Breast epithelium (tissue), 4 donors: ENCODE data around the gene EML1. TPM values are rescaled to one million over a fixed set of nuclear protein-coding genes. Genes with fewer than 3 reads are reported as not detected.

Experiments used
- DNase-seq, 2 donors: peaks; one replicate each; pipeline ENCODE4 v3.0.0-alpha.2; 2019; ENCODE audit warnings: low spot score in 2 of 2
- H3K27ac ChIP-seq, 2 donors: fragments of 200-600 bp; sonication (generic) in 1 of 2; one replicate each; pipeline ENCODE4 v1.5.1; 2016 to 2019; ENCODE audit warnings: mild to moderate bottlenecking in 1 of 2
- H3K27me3 ChIP-seq, 2 donors: fragments of 200-600 bp; sonication (generic) in 1 of 2; one replicate each; pipeline versions ENCODE4 v1.5.1 to v1.6.0; 2017 to 2019; ENCODE audit warnings: control low read depth in 1 of 2, mild to moderate bottlenecking in 1 of 2
- H3K36me3 ChIP-seq: fragments of 200-600 bp; one replicate; pipeline ENCODE4 v1.5.1; 2019
- H3K4me1 ChIP-seq, 2 donors: fragments of 200-600 bp; sonication (generic); one replicate each; pipeline ENCODE4 v1.5.1; 2016 to 2019; ENCODE audit warnings: control low read depth in 1 of 2
- H3K4me3 ChIP-seq, 3 donors: fragments of 200-600 bp; sonication (generic); 1 replicate in 2 of 3; 2 replicates in 1 of 3; pipeline ENCODE4 v1.5.1; 2016 to 2019; ENCODE audit warnings: mild to moderate bottlenecking in 3 of 3, moderate library complexity in 2 of 3
- H3K9me3 ChIP-seq, 2 donors: fragments of 200-600 bp; sonication (generic) in 1 of 2; one replicate each; pipeline ENCODE4 v1.5.1; 2016 to 2019; ENCODE audit warnings: control low read depth in 1 of 2
- POLR2A ChIP-seq: fragments of 450-650 bp; IDR thresholded peaks from one replicate; pipeline ENCODE4 v1.6.1; 2016; ENCODE audit warnings: antibody characterized with exemption, mild to moderate bottlenecking, moderate library complexity
- POLR2AphosphoS5 ChIP-seq, 3 donors: sonication (generic); formaldehyde crosslinking; IDR thresholded peaks; one replicate each; pipeline ENCODE4 v1.6.1; 2017; ENCODE audit warnings: antibody characterized with exemption in 3 of 3
- intact Hi-C: fragments of 100-400 bp; cut with DNase I; formaldehyde crosslinking; loops from one replicate; pipeline ENCODE4 v1.15.1; 2023; ENCODE audit warnings: low total_unique reads
- total RNA-seq, 3 donors: library from RNA; depleted of rRNA; stranded (reverse); fragments of >200 nt; gene quantifications; one replicate each; pipeline ENCODE4 v1.1.0, GENCODE V29; 2016
- TF ChIP-seq, protein P1 (sequence below), 3 donors: fragments of 450-650 bp; IDR thresholded peaks; one replicate each; pipeline ENCODE4 v1.5.1; 2016 to 2017; ENCODE audit warnings: antibody characterized with exemption in 3 of 3, mild to moderate bottlenecking in 3 of 3, moderate library complexity in 3 of 3

Gene EML1
- total RNA-seq, 3 donors from 2014 or later: 11.3 to 26.1 (median 25.9) TPM

DNA sequence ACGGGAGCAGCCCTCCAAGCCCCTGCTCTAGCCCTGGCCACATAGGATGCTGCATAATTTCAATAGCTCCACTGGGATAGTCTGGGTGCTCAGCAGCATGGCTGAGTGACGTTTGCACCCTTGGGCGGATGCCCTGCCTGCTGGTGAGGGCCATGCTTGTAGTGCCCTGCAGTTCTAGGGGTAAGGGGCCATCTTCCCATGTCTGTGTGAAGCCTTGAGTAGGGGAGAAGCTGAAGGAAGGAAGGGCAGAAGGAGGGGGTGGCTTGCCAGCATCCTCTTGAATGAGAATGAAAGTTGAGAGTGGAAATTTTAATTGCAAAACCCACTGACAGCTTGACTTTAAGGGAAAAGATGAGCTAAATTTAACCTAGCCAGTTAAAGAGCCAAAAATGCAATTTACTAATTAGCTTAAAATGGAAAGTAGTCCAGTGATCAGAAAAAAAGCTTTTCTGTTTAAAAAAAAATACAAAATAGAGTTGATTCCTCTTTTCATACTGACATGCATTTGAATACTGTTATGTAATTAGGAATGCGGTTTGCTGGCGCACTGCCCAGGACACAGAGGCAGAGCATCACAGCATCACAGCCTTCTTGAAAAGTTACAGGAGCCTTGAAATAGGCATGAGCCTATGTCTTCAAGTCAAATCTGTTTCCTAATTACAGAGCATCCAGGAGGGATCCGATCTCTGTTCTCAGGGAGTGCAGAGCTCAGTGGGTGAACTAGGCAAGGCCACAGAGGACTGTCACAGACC lies 18.5 kb upstream of the EML1 start:
- Histone ChIP-seq H3K9me3 (peaks cover 0 to 13% of the 10 kb centered on the region in 2 donors), H3K27ac (no peak overlapping the region), H3K36me3 (no peaks in the 10 kb centered on the region), H3K4me3 (no peak overlapping the region), H3K27me3 (no peaks in the 10 kb centered on the region), H3K4me1 (no peaks in the 10 kb centered on the region)
- intact Hi-C loops: no loop called here
- DNase-seq: no peak
- TF ChIP-seq, protein P1, sequence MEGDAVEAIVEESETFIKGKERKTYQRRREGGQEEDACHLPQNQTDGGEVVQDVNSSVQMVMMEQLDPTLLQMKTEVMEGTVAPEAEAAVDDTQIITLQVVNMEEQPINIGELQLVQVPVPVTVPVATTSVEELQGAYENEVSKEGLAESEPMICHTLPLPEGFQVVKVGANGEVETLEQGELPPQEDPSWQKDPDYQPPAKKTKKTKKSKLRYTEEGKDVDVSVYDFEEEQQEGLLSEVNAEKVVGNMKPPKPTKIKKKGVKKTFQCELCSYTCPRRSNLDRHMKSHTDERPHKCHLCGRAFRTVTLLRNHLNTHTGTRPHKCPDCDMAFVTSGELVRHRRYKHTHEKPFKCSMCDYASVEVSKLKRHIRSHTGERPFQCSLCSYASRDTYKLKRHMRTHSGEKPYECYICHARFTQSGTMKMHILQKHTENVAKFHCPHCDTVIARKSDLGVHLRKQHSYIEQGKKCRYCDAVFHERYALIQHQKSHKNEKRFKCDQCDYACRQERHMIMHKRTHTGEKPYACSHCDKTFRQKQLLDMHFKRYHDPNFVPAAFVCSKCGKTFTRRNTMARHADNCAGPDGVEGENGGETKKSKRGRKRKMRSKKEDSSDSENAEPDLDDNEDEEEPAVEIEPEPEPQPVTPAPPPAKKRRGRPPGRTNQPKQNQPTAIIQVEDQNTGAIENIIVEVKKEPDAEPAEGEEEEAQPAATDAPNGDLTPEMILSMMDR (IDR thresholded peaks at IDR 0.05): no peak
- TF ChIP-seq POLR2A: no peak
- TF ChIP-seq POLR2AphosphoS5 (IDR thresholded peaks at IDR 0.05): no peak

- Histone ChIP-seq H3K27me3 (no peaks in the 10 kb centered on the region), H3K9me3 (peaks cover 0 to 17% of the 10 kb centered on the region in 2 donors), H3K36me3 (no peaks in the 10 kb centered on the region), H3K27ac (no peak overlapping the region), H3K4me1 (no peaks in the 10 kb centered on the region), H3K4me3 (no peak overlapping the region)
- TF ChIP-seq POLR2AphosphoS5 (IDR thresholded peaks at IDR 0.05): no peak
- TF ChIP-seq POLR2A: no peak
- TF ChIP-seq, protein P1 (IDR thresholded peaks at IDR 0.05): no peak
- no peak for DNase-seq
- intact Hi-C loops: no loop called here
Measured at GRCh38 chr14:99775351-99775750, 17.9 kb upstream of the EML1 start.

DNA sequence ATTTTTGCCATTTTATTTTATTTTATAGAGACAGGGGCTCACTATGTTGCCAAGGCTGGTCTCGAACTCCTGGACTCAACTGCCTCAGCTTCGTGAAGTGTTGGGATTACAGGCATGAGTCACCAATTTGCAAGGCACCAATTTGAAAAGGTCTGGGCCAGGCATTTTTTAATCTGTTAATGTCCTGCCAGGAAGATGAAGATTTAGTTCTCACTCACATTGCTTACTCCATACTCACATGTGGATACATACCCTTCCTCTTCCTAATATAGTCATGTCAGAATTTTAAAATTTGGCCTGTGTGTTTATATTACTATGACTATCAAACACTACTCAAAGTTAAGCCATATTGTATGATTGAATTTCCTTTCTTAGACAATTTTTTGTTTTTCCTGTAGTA lies 15.3 kb upstream of the EML1 start:
- intact Hi-C loops: no loop called here
- Histone ChIP-seq H3K36me3 (no peaks in the 10 kb centered on the region), H3K27me3 (no peaks in the 10 kb centered on the region), H3K4me1 (no peaks in the 10 kb centered on the region), H3K9me3 (peaks cover 0 to 17% of the 10 kb centered on the region in 2 donors), H3K27ac (no peak overlapping the region), H3K4me3 (no peak overlapping the region)
- no peak for DNase-seq
- TF ChIP-seq POLR2A (no peak), POLR2AphosphoS5 (IDR thresholded peaks at IDR 0.05) (no peak)
- TF ChIP-seq, protein P1 (IDR thresholded peaks at IDR 0.05): no peak

DNA sequence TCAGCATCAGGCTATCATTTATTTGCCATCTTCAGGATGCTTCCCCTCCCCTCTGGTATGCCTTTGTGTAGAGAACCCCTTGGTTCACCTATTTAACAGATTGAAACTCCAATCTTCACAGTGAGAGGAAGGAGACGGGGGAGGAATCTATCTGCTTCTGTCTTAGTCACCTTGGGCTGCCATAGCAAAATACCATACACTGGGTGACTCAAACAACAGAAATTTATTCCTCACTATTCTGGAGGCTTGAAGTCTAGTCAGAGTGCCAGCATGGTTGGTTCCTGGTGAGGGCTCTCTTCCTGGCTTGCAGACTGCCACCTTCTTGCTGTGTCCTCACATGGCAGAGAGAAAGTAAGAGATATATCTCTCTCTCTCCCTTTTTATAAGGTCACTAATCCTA lies 13.5 kb upstream of the EML1 start:
- no peak overlapping the region for H3K4me3 ChIP-seq
- H3K36me3 ChIP-seq: no peaks in the 10 kb centered on the region
- no peak for DNase-seq
- no peak overlapping the region for H3K27ac ChIP-seq
- peaks cover 0 to 17% of the 10 kb centered on the region in 2 donors for H3K9me3 ChIP-seq
- no peaks in the 10 kb centered on the region for H3K4me1 ChIP-seq
- intact Hi-C loops: no loop called here
- H3K27me3 ChIP-seq: no peaks in the 10 kb centered on the region
- TF ChIP-seq POLR2AphosphoS5 (IDR thresholded peaks at IDR 0.05) (no peak), POLR2A (no peak)
- TF ChIP-seq, protein P1 (IDR thresholded peaks at IDR 0.05): no peak

GRCh38 chr14:99780690-99781089 lies 12.5 kb upstream of the EML1 start:
- H3K9me3 ChIP-seq: peaks cover 0 to 17% of the 10 kb centered on the region in 2 donors
- intact Hi-C loops: no loop called here
- H3K36me3 ChIP-seq: no peaks in the 10 kb centered on the region
- TF ChIP-seq POLR2A (no peak), POLR2AphosphoS5 (IDR thresholded peaks at IDR 0.05) (no peak)
- TF ChIP-seq, protein P1 (IDR thresholded peaks at IDR 0.05): no peak
- no peaks in the 10 kb centered on the region for H3K4me1 ChIP-seq
- no peaks in the 10 kb centered on the region for H3K27me3 ChIP-seq
- no peak for DNase-seq
- no peak overlapping the region for H3K4me3 ChIP-seq
- H3K27ac ChIP-seq: no peak overlapping the region
